Hepatocyte (in vitro differentiated cells): Measurements from ENCODE around the gene ASB15. TPM values are rescaled to one million over a fixed set of nuclear protein-coding genes. Genes with fewer than 3 reads are reported as not detected.

Source experiments
- DNase-seq: peaks from one replicate; pipeline ENCODE4 v3.0.0-alpha.2; 2016; ENCODE audit warnings: low spot score
- H2AFZ ChIP-seq: fragments of 200-600 bp; sonication (generic); 2 replicates; pipeline ENCODE4 v1.6.0; 2016; ENCODE audit warnings: antibody characterized with exemption, mild to moderate bottlenecking
- H3K27ac ChIP-seq: fragments of 200-600 bp; sonication (generic); 2 replicates; pipeline ENCODE4 v1.5.1; 2016; ENCODE audit warnings: mild to moderate bottlenecking
- H3K27me3 ChIP-seq: fragments of 200-600 bp; sonication (generic); 2 replicates; pipeline ENCODE4 v1.6.1; 2016
- H3K36me3 ChIP-seq: fragments of 200-600 bp; sonication (generic); replicated peaks from 2 replicates; pipeline ENCODE4 v1.5.1; 2016; ENCODE audit warnings: low read depth; ENCODE audit not compliant: insufficient read depth
- H3K4me1 ChIP-seq: fragments of 200-600 bp; sonication (generic); 2 replicates; pipeline ENCODE4 v1.5.1; 2016; ENCODE audit warnings: mild to moderate bottlenecking, moderate library complexity; ENCODE audit not compliant: insufficient read depth
- H3K4me2 ChIP-seq: fragments of 200-600 bp; sonication (generic); 2 replicates; pipeline ENCODE4 v1.6.0; 2016
- H3K4me3 ChIP-seq: fragments of 200-600 bp; sonication (generic); 2 replicates; pipeline ENCODE4 v1.5.1; 2016; ENCODE audit warnings: mild to moderate bottlenecking
- H3K79me2 ChIP-seq: fragments of 200-600 bp; sonication (generic); 2 replicates; pipeline ENCODE4 v1.6.0; 2017; ENCODE audit warnings: mild to moderate bottlenecking
- H3K9me2 ChIP-seq: fragments of 200-600 bp; sonication (generic); replicated peaks from 2 replicates; pipeline ENCODE4 v1.6.0; 2017; ENCODE audit warnings: mild to moderate bottlenecking; ENCODE audit not compliant: insufficient read depth
- H3K9me3 ChIP-seq: fragments of 200-600 bp; sonication (generic); 2 replicates; pipeline ENCODE4 v1.5.1; 2016; ENCODE audit warnings: low read depth, mild to moderate bottlenecking
- H4K20me1 ChIP-seq: fragments of 200-600 bp; sonication (generic); 2 replicates; pipeline ENCODE4 v1.6.0; 2016; ENCODE audit warnings: mild to moderate bottlenecking; ENCODE audit not compliant: insufficient read depth, poor library complexity, severe bottlenecking
- EZH2 ChIP-seq: fragments of 200-600 bp; sonication (generic); IDR thresholded peaks from 2 replicates; pipeline ENCODE4 v1.6.1; 2016; ENCODE audit warnings: antibody characterized with exemption, mild to moderate bottlenecking, borderline replicate concordance
- EZH2phosphoT487 ChIP-seq: fragments of 200-600 bp; sonication (generic); IDR thresholded peaks from one replicate; pipeline ENCODE4 v1.6.1; 2018; ENCODE audit warnings: antibody characterized with exemption, mild to moderate bottlenecking, low read depth, moderate library complexity; ENCODE audit not compliant: unreplicated experiment, severe bottlenecking
- WGBS: methylation state at CpG from one replicate; pipeline ENCODE4 v1.1.6; 2016; ENCODE audit warnings: low lambda C conversion rate; ENCODE audit errors: missing lambda C conversion rate; 5-methylcytosine and 5-hydroxymethylcytosine counted together
- polyA plus RNA-seq: library from polyadenylated mRNA; unstranded; fragments of >200 nt; fragmentation: Nextera tagmentation; extraction: Ambion mirVana; gene quantifications from 2 replicates; pipeline ENCODE4 v1.2.1, GENCODE V29; 2016
- total RNA-seq: library from RNA; depleted of rRNA; stranded (reverse); fragments of >200 nt; gene quantifications from 2 replicates; pipeline ENCODE4 v1.2.3, GENCODE V29; 2014
- TF ChIP-seq, protein P1 (sequence below): fragments of 200-600 bp; sonication (generic); IDR thresholded peaks from 2 replicates; pipeline ENCODE4 v1.5.1; 2016; ENCODE audit warnings: antibody characterized with exemption, mild to moderate bottlenecking; ENCODE audit not compliant: poor library complexity

The ASB15 gene
- total and polyA plus RNA-seq, 2 experiments from 2014 or later: not detected

DNA sequence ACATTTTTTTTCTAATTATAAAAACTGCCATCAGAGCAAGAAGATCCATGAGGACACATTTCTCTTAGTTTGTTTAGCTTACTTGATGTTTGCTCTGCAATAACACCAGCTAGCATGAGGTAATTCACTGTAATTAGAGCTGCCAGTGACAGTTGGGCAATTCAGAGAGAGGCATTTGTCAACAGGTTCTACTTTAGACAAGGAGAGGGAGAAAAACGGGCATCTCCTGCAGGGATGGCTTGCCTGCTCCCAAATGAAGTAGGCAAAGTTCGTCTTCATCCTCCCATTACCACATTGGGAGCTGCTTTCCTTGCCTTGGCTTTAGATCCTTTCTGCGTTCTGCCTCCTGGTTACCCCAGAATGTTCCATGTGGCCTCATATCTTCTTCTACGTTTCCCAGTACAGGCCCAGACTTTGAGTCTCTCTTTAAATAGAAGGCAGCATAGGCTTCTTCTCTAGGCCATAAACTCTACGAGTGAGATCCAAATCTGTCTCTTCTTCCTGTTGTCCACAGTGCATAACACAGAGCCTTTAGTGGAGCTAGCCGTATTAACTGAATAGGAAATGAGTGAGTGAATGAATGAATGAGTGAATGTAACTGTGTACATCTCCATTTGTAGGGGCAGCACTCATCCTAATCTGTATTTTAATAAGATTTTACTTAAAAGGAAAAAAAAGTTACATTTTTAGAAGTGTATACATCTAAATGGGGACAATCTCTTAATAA, 21.2 kb downstream of the ASB15 start:
- TF ChIP-seq EZH2phosphoT487 (no peak), EZH2 (no peak)
- TF ChIP-seq, protein P1, sequence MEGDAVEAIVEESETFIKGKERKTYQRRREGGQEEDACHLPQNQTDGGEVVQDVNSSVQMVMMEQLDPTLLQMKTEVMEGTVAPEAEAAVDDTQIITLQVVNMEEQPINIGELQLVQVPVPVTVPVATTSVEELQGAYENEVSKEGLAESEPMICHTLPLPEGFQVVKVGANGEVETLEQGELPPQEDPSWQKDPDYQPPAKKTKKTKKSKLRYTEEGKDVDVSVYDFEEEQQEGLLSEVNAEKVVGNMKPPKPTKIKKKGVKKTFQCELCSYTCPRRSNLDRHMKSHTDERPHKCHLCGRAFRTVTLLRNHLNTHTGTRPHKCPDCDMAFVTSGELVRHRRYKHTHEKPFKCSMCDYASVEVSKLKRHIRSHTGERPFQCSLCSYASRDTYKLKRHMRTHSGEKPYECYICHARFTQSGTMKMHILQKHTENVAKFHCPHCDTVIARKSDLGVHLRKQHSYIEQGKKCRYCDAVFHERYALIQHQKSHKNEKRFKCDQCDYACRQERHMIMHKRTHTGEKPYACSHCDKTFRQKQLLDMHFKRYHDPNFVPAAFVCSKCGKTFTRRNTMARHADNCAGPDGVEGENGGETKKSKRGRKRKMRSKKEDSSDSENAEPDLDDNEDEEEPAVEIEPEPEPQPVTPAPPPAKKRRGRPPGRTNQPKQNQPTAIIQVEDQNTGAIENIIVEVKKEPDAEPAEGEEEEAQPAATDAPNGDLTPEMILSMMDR: no peak
- no peak overlapping the region for H3K4me2 ChIP-seq
- no peaks in the 10 kb centered on the region for H3K9me3 ChIP-seq
- H3K79me2 ChIP-seq: no peaks in the 10 kb centered on the region
- 71% methylated on average over 6 of the region's 6 CpGs for WGBS
- peak overlapping the region; percentile 12 for H3K27ac ChIP-seq
- no peak overlapping the region for H3K4me3 ChIP-seq
- no peaks in the 10 kb centered on the region for H3K4me1 ChIP-seq
- H3K36me3 ChIP-seq: no peaks in the 10 kb centered on the region
- no peaks in the 10 kb centered on the region for H3K9me2 ChIP-seq
- H2AFZ ChIP-seq: no peak overlapping the region
- no peaks in the 10 kb centered on the region for H4K20me1 ChIP-seq
- H3K27me3 ChIP-seq: no peaks in the 10 kb centered on the region
- DNase-seq: peak; percentile 55

DNA sequence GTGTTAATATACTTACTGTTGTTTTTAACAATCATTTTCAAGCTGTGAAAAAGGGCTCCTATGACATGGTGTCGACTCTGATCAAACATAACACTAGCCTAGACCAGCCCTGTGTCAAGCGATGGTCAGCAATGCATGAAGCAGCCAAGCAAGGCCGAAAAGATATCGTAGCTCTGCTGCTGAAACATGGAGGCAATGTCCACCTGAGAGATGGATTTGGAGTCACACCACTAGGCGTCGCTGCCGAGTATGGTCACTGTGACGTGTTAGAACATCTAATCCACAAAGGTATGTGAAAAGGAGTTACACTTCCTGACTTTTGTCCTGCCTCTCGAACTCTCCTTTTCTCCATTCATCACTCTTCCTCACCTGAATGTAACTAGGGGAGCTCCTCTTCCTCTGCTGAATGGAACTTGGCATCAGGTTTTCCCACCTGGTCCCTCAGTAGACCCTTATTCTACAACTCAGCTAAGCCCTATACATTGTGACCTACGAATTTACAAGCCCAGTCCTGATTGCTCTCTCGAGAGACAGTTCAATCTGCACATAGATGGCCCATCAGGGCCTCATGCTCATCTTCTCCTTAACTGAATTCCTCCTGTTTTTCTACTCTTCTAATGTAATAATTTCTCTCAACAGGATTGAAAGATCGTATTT, 23.0 kb downstream of the ASB15 start:
- H4K20me1 ChIP-seq: no peaks in the 10 kb centered on the region
- H3K36me3 ChIP-seq: no peaks in the 10 kb centered on the region
- no peak overlapping the region for H2AFZ ChIP-seq
- DNase-seq: peak; percentile 37
- no peaks in the 10 kb centered on the region for H3K9me2 ChIP-seq
- H3K4me1 ChIP-seq: no peaks in the 10 kb centered on the region
- no peaks in the 10 kb centered on the region for H3K27me3 ChIP-seq
- 72% methylated on average over 12 of the region's 12 CpGs for WGBS
- no peaks in the 10 kb centered on the region for H3K79me2 ChIP-seq
- TF ChIP-seq EZH2phosphoT487 (no peak), EZH2 (no peak)
- TF ChIP-seq, protein P1: peak; percentile 29
- no peaks in the 10 kb centered on the region for H3K9me3 ChIP-seq
- H3K27ac ChIP-seq: no peak overlapping the region
- H3K4me2 ChIP-seq: no peak overlapping the region
- H3K4me3 ChIP-seq: no peak overlapping the region

DNA sequence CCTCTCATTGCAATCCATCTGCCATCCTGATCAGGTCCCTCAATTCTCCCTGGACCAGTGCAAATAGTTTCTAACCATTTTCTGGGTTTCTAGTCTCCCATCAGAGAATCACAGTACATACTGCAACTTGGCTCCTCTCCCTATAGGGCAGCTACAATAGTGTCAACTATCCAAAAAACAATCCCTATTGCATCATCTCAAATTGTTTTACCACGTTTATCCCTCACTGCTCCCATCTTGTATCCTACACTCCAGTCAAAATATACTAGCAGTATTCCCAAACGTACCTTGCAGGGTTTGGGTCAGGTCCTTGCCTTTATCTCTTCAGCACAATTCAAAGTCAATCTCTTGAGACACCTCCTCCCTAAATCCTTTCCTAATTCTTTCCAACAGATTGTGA, 23.6 kb downstream of the ASB15 start:
- H3K79me2 ChIP-seq: no peaks in the 10 kb centered on the region

More for the DNA sequence above, 23.6 kb downstream of the ASB15 start:
- no peaks in the 10 kb centered on the region for H4K20me1 ChIP-seq
- no peak overlapping the region for H2AFZ ChIP-seq
- WGBS: 76% methylated on average over 2 of the region's 2 CpGs
- no peaks in the 10 kb centered on the region for H3K9me2 ChIP-seq
- no peak for DNase-seq
- no peak overlapping the region for H3K4me2 ChIP-seq
- no peak overlapping the region for H3K27ac ChIP-seq
- TF ChIP-seq EZH2 (no peak), EZH2phosphoT487 (no peak)
- TF ChIP-seq, protein P1: no peak
- no peaks in the 10 kb centered on the region for H3K4me1 ChIP-seq
- no peaks in the 10 kb centered on the region for H3K27me3 ChIP-seq
- no peaks in the 10 kb centered on the region for H3K9me3 ChIP-seq
- H3K36me3 ChIP-seq: no peaks in the 10 kb centered on the region
- no peak overlapping the region for H3K4me3 ChIP-seq
